GM23248 (cell line): Measurements from ENCODE around the gene STAG1.
"Not testable (repeated sequence)": the region's sequence is repeated elsewhere in the genome, so short reads cannot be mapped to it uniquely, and the experiment has no call there.

Experiments used
- EZH2 ChIP-seq: fragments of 200-600 bp; sonication (generic); IDR thresholded peaks from 2 replicates; pipeline ENCODE4 v1.6.1; 2018; ENCODE audit warnings: antibody characterized with exemption, mild to moderate bottlenecking; ENCODE audit not compliant: insufficient read depth, poor library complexity, severe bottlenecking
- EZH2phosphoT487 ChIP-seq: fragments of 200-600 bp; sonication (generic); IDR thresholded peaks from 2 replicates; pipeline ENCODE4 v1.6.1; 2018; ENCODE audit warnings: antibody characterized with exemption, moderate library complexity, mild to moderate bottlenecking, low read depth; ENCODE audit not compliant: insufficient read depth

DNA sequence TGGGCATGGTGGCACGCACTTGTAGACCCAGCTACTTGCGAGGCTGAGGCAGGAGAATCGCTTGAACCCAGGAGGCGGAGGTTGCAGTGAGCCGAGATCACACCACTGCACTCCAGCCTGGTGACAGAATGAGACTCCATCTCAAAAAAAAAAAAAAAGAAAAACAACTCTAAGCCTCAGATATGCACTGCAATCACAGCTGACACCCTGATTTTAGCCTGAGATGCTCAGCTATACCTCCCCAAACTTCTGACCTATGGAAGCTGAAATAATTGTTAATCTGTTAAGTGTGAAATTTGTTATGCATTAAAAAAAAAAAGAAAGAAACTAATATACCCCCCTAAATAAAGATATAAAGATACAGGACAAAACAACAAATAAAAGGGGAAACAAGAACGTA, 2.6 kb downstream of the STAG1 start:
- TF ChIP-seq EZH2, EZH2phosphoT487: not testable (repeated sequence)
